Endodermal cell (in vitro differentiated cells): ENCODE results near the gene ATP2B1. TPM values are rescaled to one million over a fixed set of nuclear protein-coding genes. Genes with fewer than 3 reads are reported as not detected.

Experiments used
- DNase-seq: peaks from one replicate; pipeline ENCODE4 v3.0.0-alpha.2; 2017
- H3K27ac ChIP-seq: 2 replicates; pipeline ENCODE4 v1.5.1; 2013; ENCODE audit warnings: mild to moderate bottlenecking, low read depth, low read length, moderate library complexity
- H3K27me3 ChIP-seq: 2 replicates; pipeline ENCODE4 v1.6.1; 2013; ENCODE audit warnings: mild to moderate bottlenecking, low read length, moderate library complexity; ENCODE audit not compliant: insufficient read depth, control insufficient read depth, poor library complexity, severe bottlenecking
- H3K36me3 ChIP-seq: 2 replicates; pipeline ENCODE4 v1.7.0; 2013; ENCODE audit warnings: mild to moderate bottlenecking, low read length, moderate library complexity; ENCODE audit not compliant: control insufficient read depth, insufficient read depth
- H3K4me1 ChIP-seq: one replicate; pipeline ENCODE4 v1.7.0; 2013; ENCODE audit warnings: low read length; ENCODE audit not compliant: control insufficient read depth, insufficient read depth
- H3K4me3 ChIP-seq: 2 replicates; pipeline ENCODE4 v1.5.1; 2013; ENCODE audit warnings: mild to moderate bottlenecking, low read length, moderate library complexity
- H3K9ac ChIP-seq: 2 replicates; pipeline ENCODE4 v1.6.1; 2013; ENCODE audit warnings: mild to moderate bottlenecking, low read length, moderate library complexity; ENCODE audit not compliant: poor library complexity, severe bottlenecking; ENCODE audit errors: extremely low read depth
- H3K9me3 ChIP-seq: 2 replicates; pipeline ENCODE4 v1.6.1; 2013; ENCODE audit warnings: mild to moderate bottlenecking, low read length, moderate library complexity; ENCODE audit not compliant: control insufficient read depth
- H3K27ac Mint-ChIP-seq: 2 replicates; pipeline ENCODE4 v1.8.0; 2020; ENCODE audit warnings: mixed read lengths
- H3K27me3 Mint-ChIP-seq: 2 replicates; pipeline ENCODE4 v1.8.0; 2021; ENCODE audit warnings: mild to moderate bottlenecking, mixed read lengths; ENCODE audit not compliant: insufficient read depth
- H3K36me3 Mint-ChIP-seq: 2 replicates; pipeline ENCODE4 v1.8.0; 2020; ENCODE audit warnings: low read depth, mixed read lengths
- H3K4me1 Mint-ChIP-seq: 2 replicates; pipeline ENCODE4 v1.8.0; 2020; ENCODE audit warnings: mixed read lengths
- H3K4me3 Mint-ChIP-seq: 2 replicates; pipeline ENCODE4 v1.8.0; 2020; ENCODE audit warnings: mild to moderate bottlenecking, moderate library complexity, mixed read lengths
- H3K9me3 Mint-ChIP-seq: 2 replicates; pipeline ENCODE4 v1.8.0; 2020; ENCODE audit warnings: mild to moderate bottlenecking, mixed read lengths
- CTCF ChIP-seq: fragments of 200-600 bp; sonication (generic); conservative IDR thresholded peaks from 2 replicates; pipeline ENCODE4 v1.5.0; 2021; ENCODE audit warnings: antibody characterized with exemption, mild to moderate bottlenecking
- WGBS, 2 experiments: methylation state at CpG; one replicate each; pipeline versions ENCODE4 v1.1.5 to v1.1.7; 2013; ENCODE audit warnings: missing lambda C conversion rate in 2 of 2, mixed read lengths in 1 of 2; ENCODE audit not compliant: insufficient coverage in 1 of 2, insufficient read length in 1 of 2; 5-methylcytosine and 5-hydroxymethylcytosine counted together
- total RNA-seq, 2 donors: library from RNA; stranded (reverse); fragmentation: NEBNext Ultra II Directional in 1 of 2; extraction: Animal tissue kit (Norgen Biotek cat#: 25700) in 1 of 2; gene quantifications; 2 replicates in 1 of 2; 3 replicates in 1 of 2; pipeline ENCODE4 v1.2.1, GENCODE V29; 2021

The ATP2B1 gene
- total RNA-seq, 2 donors from 2014 or later, result 66.7 to 81.9 TPM

- Mint-ChIP-seq H3K36me3 (no peaks in the 10 kb centered on the region), H3K4me1 (peaks cover 3% of the 10 kb centered on the region), H3K27ac (no peak overlapping the region), H3K9me3 (peaks cover 16% of the 10 kb centered on the region), H3K4me3 (no peak overlapping the region), H3K27me3 (no peaks in the 10 kb centered on the region)
- no peak for DNase-seq
- H3K4me3 ChIP-seq, result no peak overlapping the region
- H3K4me1 ChIP-seq, result no peaks in the 10 kb centered on the region
- no peak for TF ChIP-seq CTCF
- no peak overlapping the region for H3K27ac ChIP-seq
- no peaks in the 10 kb centered on the region for H3K36me3 ChIP-seq
- H3K9ac ChIP-seq, result no peak overlapping the region
- H3K9me3 ChIP-seq, result peaks cover 14% of the 10 kb centered on the region
- WGBS, 2 experiments, result 100% methylated on average over 1 to 2 of the region's 2 CpGs
- no peaks in the 10 kb centered on the region for H3K27me3 ChIP-seq
These were observed 33.8 kb upstream of the ATP2B1 start for GRCh38 chr12:89742337-89743022.

- TF ChIP-seq CTCF, result no peak
- 93% methylated on average over 2 of the region's 2 CpGs; no CpG with 5 or more reads in 1 of the 2 experiments for WGBS, 2 experiments
- peaks cover 8% of the 10 kb centered on the region for H3K4me1 Mint-ChIP-seq
- no peak overlapping the region for H3K4me3 Mint-ChIP-seq
- H3K36me3 Mint-ChIP-seq, result no peaks in the 10 kb centered on the region
- Histone ChIP-seq H3K4me1 (no peaks in the 10 kb centered on the region), H3K27ac (no peak overlapping the region), H3K9me3 (peaks cover 14% of the 10 kb centered on the region), H3K36me3 (no peaks in the 10 kb centered on the region), H3K4me3 (no peak overlapping the region), H3K27me3 (no peaks in the 10 kb centered on the region), H3K9ac (no peak overlapping the region)
- H3K27ac Mint-ChIP-seq, result no peak overlapping the region
- no peaks in the 10 kb centered on the region for H3K27me3 Mint-ChIP-seq
- peaks cover 16% of the 10 kb centered on the region for H3K9me3 Mint-ChIP-seq
- no peak for DNase-seq
These were observed 32.3 kb upstream of the ATP2B1 start for GRCh38 chr12:89740943-89741342.

GRCh38 chr12:89736995-89737394, 28.4 kb upstream of the ATP2B1 start:
- no peak overlapping the region for H3K4me3 Mint-ChIP-seq
- H3K27me3 Mint-ChIP-seq, result no peaks in the 10 kb centered on the region
- H3K9me3 ChIP-seq, result peaks cover 14% of the 10 kb centered on the region
- H3K36me3 Mint-ChIP-seq, result no peaks in the 10 kb centered on the region
- H3K36me3 ChIP-seq, result no peaks in the 10 kb centered on the region
- no peak overlapping the region for H3K9ac ChIP-seq
- H3K27ac Mint-ChIP-seq, result peak overlapping the region; percentile 67
- no peaks in the 10 kb centered on the region for H3K27me3 ChIP-seq
- no peak for DNase-seq
- no peak for TF ChIP-seq CTCF
- no peak overlapping the region for H3K4me3 ChIP-seq
- H3K4me1 Mint-ChIP-seq, result peaks cover 8% of the 10 kb centered on the region
- H3K27ac ChIP-seq, result no peak overlapping the region
- no peaks in the 10 kb centered on the region for H3K4me1 ChIP-seq
- 83 to 96% methylated on average over 1 of the region's 1 CpG for WGBS, 2 experiments
- H3K9me3 Mint-ChIP-seq, result peaks cover 14% of the 10 kb centered on the region
